Gastroesophageal sphincter (tissue), 3 donors: ENCODE data around the gene IL9R.

Experiments used
- CTCF ChIP-seq, 4 experiments: fragments of 200-600 bp in 2 of 4; fragments of 450-650 bp in 2 of 4; sonication (generic) in 1 of 4; IDR thresholded peaks; one replicate each; pipeline ENCODE4 v1.5.1; 2017 to 2019; ENCODE audit warnings: antibody characterized with exemption in 4 of 4, mild to moderate bottlenecking in 2 of 4, moderate library complexity in 2 of 4
- EP300 ChIP-seq: sonication (generic); formaldehyde crosslinking; IDR thresholded peaks from one replicate; pipeline ENCODE4 v1.6.1; 2017; ENCODE audit warnings: antibody characterized with exemption, mild to moderate bottlenecking
- POLR2A ChIP-seq, 2 donors: fragments of 450-650 bp; IDR thresholded peaks; one replicate each; pipeline ENCODE4 v1.6.1; 2017; ENCODE audit warnings: antibody characterized with exemption in 2 of 2, mild to moderate bottlenecking in 2 of 2, moderate library complexity in 1 of 2
- POLR2AphosphoS5 ChIP-seq: sonication (generic); formaldehyde crosslinking; IDR thresholded peaks from one replicate; pipeline ENCODE4 v1.6.1; 2017; ENCODE audit warnings: antibody characterized with exemption

- no peak for TF ChIP-seq CTCF (IDR thresholded peaks at IDR 0.05)
- no peak for TF ChIP-seq POLR2AphosphoS5
- no peak for TF ChIP-seq POLR2A (IDR thresholded peaks at IDR 0.05)
- no peak for TF ChIP-seq EP300
Measured at GRCh38 chrX:156005144-156005543, 7.6 kb downstream of the IL9R start.
